IMR-90 (cell line): Measurements from ENCODE around the gene JAK1. TPM values are rescaled to one million over a fixed set of nuclear protein-coding genes. Genes with fewer than 3 reads are reported as not detected.

Source experiments
- ATAC-seq: fragments of 200-7000 bp; cut with Tn5 transposase; 2 replicates; pipeline ENCODE4 v1.9.1; 2020; ENCODE audit warnings: low read depth, mild to moderate bottlenecking, moderate library complexity
- BruUV-seq: library from RNA; stranded (reverse); fragments of 400-500 nt; replicated peaks from 2 replicates; lab custom pipeline; 2021; lab: Mats Ljungman, UMichigan
- CTCF ChIA-PET: fragments of 300-600 bp; formaldehyde crosslinking; extraction: SDS; loops from one replicate; lab custom pipeline; 2021; ENCODE audit warnings: antibody characterized with exemption; lab: Yijun Ruan, JAX
- POLR2A ChIA-PET: fragments of 300-600 bp; sonication (Branson Sonifier 250); formaldehyde crosslinking; loops from one replicate; lab custom pipeline; 2022; ENCODE audit warnings: antibody characterized with exemption; ENCODE audit not compliant: unreplicated experiment; lab: Charles Lee
- DNase-seq: peaks from one replicate; pipeline ENCODE4 v3.0.0; 2013
- H2AFZ ChIP-seq: replicated peaks from 2 replicates; pipeline ENCODE3; 2013; ENCODE audit warnings: low read length, mild to moderate bottlenecking; ENCODE audit not compliant: poor library complexity
- H2AK5ac ChIP-seq: 2 replicates; pipeline ENCODE4 v1.6.1; 2013; ENCODE audit warnings: low read depth, low read length, inconsistent platforms
- H2AK9ac ChIP-seq: replicated peaks from 2 replicates; pipeline ENCODE3; 2013; ENCODE audit warnings: mild to moderate bottlenecking, low read depth, low read length, moderate library complexity; ENCODE audit not compliant: poor library complexity
- H2BK120ac ChIP-seq: 2 replicates; pipeline ENCODE4 v1.6.1; 2013; ENCODE audit warnings: low read depth, low read length, inconsistent platforms
- H2BK15ac ChIP-seq: 3 replicates; pipeline ENCODE4 v1.6.1; 2013; ENCODE audit warnings: low read depth, low read length, inconsistent platforms
- H2BK20ac ChIP-seq: 2 replicates; pipeline ENCODE4 v1.6.1; 2013; ENCODE audit warnings: low read depth, mild to moderate bottlenecking, inconsistent platforms, low read length, moderate library complexity
- H2BK5ac ChIP-seq: 2 replicates; pipeline ENCODE4 v1.6.1; 2013; ENCODE audit warnings: mild to moderate bottlenecking, low read depth, low read length, inconsistent platforms; ENCODE audit not compliant: poor library complexity, severe bottlenecking
- H3K14ac ChIP-seq: replicated peaks from 2 replicates; pipeline ENCODE4 v1.6.1; 2013; ENCODE audit warnings: low read depth, low read length, inconsistent platforms
- H3K18ac ChIP-seq: 2 replicates; pipeline ENCODE4 v1.6.1; 2013; ENCODE audit warnings: low read depth, low read length, control low read depth
- H3K23ac ChIP-seq: 2 replicates; pipeline ENCODE4 v1.6.1; 2013; ENCODE audit warnings: low read depth, low read length, inconsistent platforms
- H3K27ac ChIP-seq: 2 replicates; pipeline ENCODE4 v1.5.1; 2013; ENCODE audit warnings: mild to moderate bottlenecking, control low read depth, low read length; ENCODE audit not compliant: insufficient read depth
- H3K27me3 ChIP-seq: 2 replicates; pipeline ENCODE4 v1.6.1; 2013; ENCODE audit warnings: low read length; ENCODE audit not compliant: control insufficient read depth, insufficient read depth
- H3K36me3 ChIP-seq: 2 replicates; pipeline ENCODE4 v1.6.1; 2013; ENCODE audit warnings: low read length, mixed read lengths; ENCODE audit not compliant: control insufficient read depth, insufficient read depth
- H3K4ac ChIP-seq: 2 replicates; pipeline ENCODE4 v1.6.1; 2013; ENCODE audit warnings: low read depth, low read length, inconsistent platforms
- H3K4me1 ChIP-seq: 2 replicates; pipeline ENCODE4 v1.6.1; 2013; ENCODE audit warnings: low read length, mixed read lengths; ENCODE audit not compliant: control insufficient read depth, insufficient read depth
- H3K4me2 ChIP-seq: 2 replicates; pipeline ENCODE4 v1.6.1; 2013; ENCODE audit warnings: low read depth, mild to moderate bottlenecking, control low read depth, low read length, moderate library complexity
- H3K4me3 ChIP-seq: 2 replicates; pipeline ENCODE4 v1.5.1; 2013; ENCODE audit warnings: low read depth, mild to moderate bottlenecking, control low read depth, low read length, moderate library complexity; ENCODE audit not compliant: insufficient read depth
- H3K56ac ChIP-seq: 2 replicates; pipeline ENCODE4 v1.6.1; 2013; ENCODE audit warnings: low read length, inconsistent platforms; ENCODE audit not compliant: insufficient read depth; ENCODE audit errors: extremely low read depth
- H3K79me1 ChIP-seq, 2 experiments: 2 replicates each; pipeline ENCODE4 v1.6.1; 2013; ENCODE audit warnings: low read length in 2 of 2, inconsistent platforms in 1 of 2, low read depth in 1 of 2
- H3K9ac ChIP-seq: 2 replicates; pipeline ENCODE4 v1.6.1; 2013; ENCODE audit warnings: low read depth, low read length, control low read depth
- H3K9me1 ChIP-seq: 2 replicates; pipeline ENCODE4 v1.6.1; 2013; ENCODE audit warnings: low read length, inconsistent platforms; ENCODE audit not compliant: insufficient read depth
- H3K9me3 ChIP-seq: 2 replicates; pipeline ENCODE4 v1.6.1; 2013; ENCODE audit warnings: low read length; ENCODE audit not compliant: control insufficient read depth, insufficient read depth
- H4K20me1 ChIP-seq: 2 replicates; pipeline ENCODE4 v1.6.1; 2013; ENCODE audit warnings: low read length, inconsistent platforms; ENCODE audit not compliant: insufficient read depth
- H4K5ac ChIP-seq: 2 replicates; pipeline ENCODE4 v1.6.1; 2013; ENCODE audit warnings: mild to moderate bottlenecking, low read depth, low read length, control low read depth
- H4K8ac ChIP-seq, 2 experiments: 2 replicates each; pipeline ENCODE4 v1.6.1; 2013; ENCODE audit warnings: low read depth in 2 of 2, low read length in 2 of 2, control low read depth in 1 of 2, inconsistent platforms in 1 of 2
- H4K91ac ChIP-seq: 2 replicates; pipeline ENCODE4 v1.6.1; 2013; ENCODE audit warnings: low read depth, low read length, inconsistent platforms; ENCODE audit not compliant: insufficient read depth
- BHLHE40 ChIP-seq: fragments of 150-350 bp; IDR thresholded peaks from 2 replicates; pipeline ENCODE4 v1.6.1; 2016; ENCODE audit warnings: mild to moderate bottlenecking, low read depth, low read length
- CEBPB ChIP-seq: IDR thresholded peaks from 2 replicates; pipeline ENCODE4 v1.6.1; 2012; ENCODE audit warnings: low read depth, low read length, improper control_type of control experiment
- CHD1 ChIP-seq: IDR thresholded peaks from 2 replicates; pipeline ENCODE4 v1.6.1; 2012; ENCODE audit warnings: low read depth, low read length, improper control_type of control experiment
- FOS ChIP-seq: fragments of 150-350 bp; IDR thresholded peaks from 2 replicates; pipeline ENCODE4 v1.6.1; 2016; ENCODE audit warnings: low read depth, low read length
- MAFK ChIP-seq: IDR thresholded peaks from 2 replicates; pipeline ENCODE4 v1.6.1; 2012; ENCODE audit warnings: low read depth, low read length, improper control_type of control experiment
- MAZ ChIP-seq: IDR thresholded peaks from 2 replicates; pipeline ENCODE4 v1.6.1; 2012; ENCODE audit warnings: low read depth, mild to moderate bottlenecking, low read length, improper control_type of control experiment, moderate library complexity, borderline replicate concordance
- MXI1 ChIP-seq: IDR thresholded peaks from 2 replicates; pipeline ENCODE4 v1.6.1; 2012; ENCODE audit warnings: low read depth, mild to moderate bottlenecking, low read length, moderate library complexity, borderline replicate concordance
- NFE2L2 ChIP-seq: fragments of 150-350 bp; IDR thresholded peaks from 2 replicates; pipeline ENCODE4 v1.6.1; 2016; ENCODE audit warnings: low read depth, mild to moderate bottlenecking, low read length
- POLR2A ChIP-seq: IDR thresholded peaks from 2 replicates; pipeline ENCODE4 v1.6.1; 2012; ENCODE audit warnings: mild to moderate bottlenecking, low read depth, low read length
- RAD21 ChIP-seq: IDR thresholded peaks from 2 replicates; pipeline ENCODE4 v1.6.1; 2012; ENCODE audit warnings: low read length, improper control_type of control experiment
- RCOR1 ChIP-seq: IDR thresholded peaks from 2 replicates; pipeline ENCODE4 v1.6.1; 2012; ENCODE audit warnings: mild to moderate bottlenecking, low read length, improper control_type of control experiment; ENCODE audit not compliant: insufficient replicate concordance
- RFX5 ChIP-seq: IDR thresholded peaks from 2 replicates; pipeline ENCODE4 v1.8.0; 2012; ENCODE audit warnings: low read depth, mild to moderate bottlenecking, low read length, moderate library complexity
- SMC3 ChIP-seq: fragments of 150-350 bp; IDR thresholded peaks from 2 replicates; pipeline ENCODE4 v1.6.1; 2016; ENCODE audit warnings: low read depth, mild to moderate bottlenecking, antibody characterized with exemption, low read length, moderate library complexity
- WGBS, 2 experiments: methylation state at CpG; one replicate each; pipeline versions ENCODE4 v1.1.5 to v1.1.7; 2013; ENCODE audit warnings: missing lambda C conversion rate in 2 of 2; ENCODE audit not compliant: insufficient read length in 1 of 2; ENCODE audit errors: extremely low coverage in 2 of 2; 5-methylcytosine and 5-hydroxymethylcytosine counted together
- dilution Hi-C: fragments of 300-500 bp; cut with HindIII; formaldehyde crosslinking; loops from one replicate; pipeline ENCODE4 v1.14.3; 2018; ENCODE audit warnings: low sequenced_read_pairs; ENCODE audit not compliant: unreplicated experiment
- in situ Hi-C: fragments of 300-500 bp; cut with MboI; formaldehyde crosslinking; loops from 3 replicates; pipeline ENCODE4 v1.14.3; 2019; ENCODE audit warnings: low sequenced_read_pairs, inconsistent platforms, mixed read lengths
- intact Hi-C: fragments of 100-400 bp; cut with micrococcal nuclease; formaldehyde crosslinking; loops from 2 replicates; pipeline ENCODE4 v1.10.0; 2022
- polyA plus RNA-seq, 3 experiments: library from polyadenylated mRNA; depleted of rRNA; stranded (reverse); fragments of >200 nt; gene quantifications; 2 replicates each; pipeline ENCODE4 v1.2.3, GENCODE V29; 2012; ENCODE audit warnings: low replicate concordance in 1 of 3
- total RNA-seq: library from RNA; depleted of rRNA; stranded (reverse); fragments of >200 nt; gene quantifications from 2 replicates; pipeline ENCODE4 v1.2.3, GENCODE V29; 2012
- TF ChIP-seq, protein P1 (sequence below): fragments of 150-350 bp; IDR thresholded peaks from 2 replicates; pipeline ENCODE4 v1.6.1; 2017; ENCODE audit warnings: mild to moderate bottlenecking, antibody characterized with exemption, low read length, low read depth
- TF ChIP-seq, protein P2 (sequence below): fragments of 150-350 bp; IDR thresholded peaks from 2 replicates; pipeline ENCODE4 v1.6.1; 2016; ENCODE audit warnings: low read depth, mild to moderate bottlenecking, low read length, moderate library complexity, borderline replicate concordance

JAK1 gene
- total and polyA plus RNA-seq, 2 of the 4 experiments (the other 2 are of a cell fraction): 76.9 to 103 TPM

DNA sequence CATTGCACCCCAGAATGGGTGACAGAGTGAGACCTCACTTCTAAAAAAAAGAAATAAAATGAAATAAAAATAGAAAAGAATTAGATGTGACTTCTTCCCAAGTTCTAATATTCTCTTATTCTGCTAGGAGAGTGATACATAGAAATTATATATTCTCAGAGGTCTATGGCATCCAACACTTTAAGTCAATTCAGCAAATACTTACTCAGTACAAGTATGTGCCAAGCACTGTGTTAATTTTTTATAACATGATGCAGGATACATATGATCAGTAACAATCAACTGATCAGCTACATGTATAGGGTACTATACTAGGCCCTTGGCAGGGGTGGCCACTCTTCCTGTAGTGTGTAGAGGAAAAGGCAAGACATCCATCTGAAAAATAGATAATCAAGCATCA lies 13.0 kb upstream of the JAK1 start (continued):
- TF ChIP-seq, protein P1, sequence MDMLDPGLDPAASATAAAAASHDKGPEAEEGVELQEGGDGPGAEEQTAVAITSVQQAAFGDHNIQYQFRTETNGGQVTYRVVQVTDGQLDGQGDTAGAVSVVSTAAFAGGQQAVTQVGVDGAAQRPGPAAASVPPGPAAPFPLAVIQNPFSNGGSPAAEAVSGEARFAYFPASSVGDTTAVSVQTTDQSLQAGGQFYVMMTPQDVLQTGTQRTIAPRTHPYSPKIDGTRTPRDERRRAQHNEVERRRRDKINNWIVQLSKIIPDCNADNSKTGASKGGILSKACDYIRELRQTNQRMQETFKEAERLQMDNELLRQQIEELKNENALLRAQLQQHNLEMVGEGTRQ: no peak

DNA sequence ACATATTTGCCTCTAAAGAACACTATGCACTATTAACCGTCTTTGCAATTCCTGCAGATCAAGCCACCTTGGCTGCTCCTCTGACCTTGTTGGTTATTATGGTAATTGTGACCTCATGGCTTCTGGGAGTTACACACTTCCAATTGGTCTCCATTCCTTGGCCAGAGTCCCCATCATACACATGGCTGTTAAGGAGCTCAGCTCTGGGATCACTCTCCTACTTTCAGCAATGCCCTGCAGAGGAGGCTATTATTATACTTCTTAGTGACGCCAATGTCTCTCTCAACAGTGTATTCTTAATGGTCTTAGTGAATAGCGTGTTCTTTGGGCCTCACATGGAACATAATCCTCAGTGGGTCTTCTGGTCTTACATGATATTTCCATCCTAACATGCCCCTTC lies 10.0 kb upstream of the JAK1 start:
- POLR2A ChIA-PET: no interaction called here
- Histone ChIP-seq H3K14ac (no peak overlapping the region), H3K18ac (no peak overlapping the region), H2AK5ac (no peak overlapping the region), H4K20me1 (no peaks in the 10 kb centered on the region), H3K9me1 (no peaks in the 10 kb centered on the region; the same call in 1 of the 2 replicates), H4K5ac (no peak overlapping the region), H3K27me3 (no peaks in the 10 kb centered on the region; the same call in 1 of the 2 replicates), H2BK20ac (no peak overlapping the region), H3K9me3 (no peaks in the 10 kb centered on the region), H2BK5ac (no peak overlapping the region), H3K56ac (no peak overlapping the region), H2AFZ (no peak overlapping the region), H4K8ac (no peak overlapping the region), H3K4me2 (no peak overlapping the region), H2BK15ac (no peak overlapping the region), H3K9ac (no peak overlapping the region), H3K4me3 (no peak overlapping the region), H3K23ac (no peak overlapping the region), H3K4me1 (no peaks in the 10 kb centered on the region), H3K27ac (no peak overlapping the region), H3K79me1 (no peaks in the 10 kb centered on the region), H4K91ac (no peak overlapping the region), H2AK9ac (no peak overlapping the region), H2BK120ac (no peak overlapping the region), H3K36me3 (no peaks in the 10 kb centered on the region), H3K4ac (no peak overlapping the region)
- intact Hi-C loops (no loop called here), dilution Hi-C loops (no loop called here), in situ Hi-C loops (loop anchor here (25.0 kb wide), 1 partner anchor 714 kb away; no protein-coding TSS in a partner anchor)
- TF ChIP-seq, protein P1: no peak
- no peak for TF ChIP-seq MAZ
- TF ChIP-seq, protein P2, sequence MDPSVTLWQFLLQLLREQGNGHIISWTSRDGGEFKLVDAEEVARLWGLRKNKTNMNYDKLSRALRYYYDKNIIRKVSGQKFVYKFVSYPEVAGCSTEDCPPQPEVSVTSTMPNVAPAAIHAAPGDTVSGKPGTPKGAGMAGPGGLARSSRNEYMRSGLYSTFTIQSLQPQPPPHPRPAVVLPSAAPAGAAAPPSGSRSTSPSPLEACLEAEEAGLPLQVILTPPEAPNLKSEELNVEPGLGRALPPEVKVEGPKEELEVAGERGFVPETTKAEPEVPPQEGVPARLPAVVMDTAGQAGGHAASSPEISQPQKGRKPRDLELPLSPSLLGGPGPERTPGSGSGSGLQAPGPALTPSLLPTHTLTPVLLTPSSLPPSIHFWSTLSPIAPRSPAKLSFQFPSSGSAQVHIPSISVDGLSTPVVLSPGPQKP: no peak
- no peak for TF ChIP-seq SMC3
- TF ChIP-seq MAFK: no peak
- TF ChIP-seq BHLHE40: no peak
- no peak for TF ChIP-seq CEBPB
- no peak for TF ChIP-seq RAD21
- TF ChIP-seq RFX5: no peak
- no peak for TF ChIP-seq NFE2L2
- TF ChIP-seq CHD1: no peak
- no peak for TF ChIP-seq POLR2A
- no peak for TF ChIP-seq RCOR1
- no peak for TF ChIP-seq MXI1
- TF ChIP-seq FOS: no peak
- ATAC-seq (no peak), DNase-seq (no peak)
- CTCF ChIA-PET: no interaction called here
- no TSS peak for BruUV-seq
- WGBS, 2 experiments: no CpG with 5 or more reads among the region's 3 CpGs
